GM19463 (cell line): ENCODE measurements around the gene SMIM9.
"Not testable (repeated sequence)": the region's sequence is repeated elsewhere in the genome, so short reads cannot be mapped to it uniquely, and the experiment has no call there.

Source experiments
- ATAC-seq: cut with Tn5 transposase; IDR thresholded peaks from one replicate; pipeline ENCODE4 v1.9.1; 2021; ENCODE audit warnings: mild to moderate bottlenecking, moderate library complexity; ENCODE audit not compliant: unreplicated experiment

SMIM9 gene

GRCh38 chrX:154834562-154834961 lies at the start of gene SMIM9:
Gene SMIM9, minus strand, starts transcription at chrX:154834662. Its CDS starts 3,806 bp downstream, at chrX:154830856.
- no peak for ATAC-seq

DNA sequence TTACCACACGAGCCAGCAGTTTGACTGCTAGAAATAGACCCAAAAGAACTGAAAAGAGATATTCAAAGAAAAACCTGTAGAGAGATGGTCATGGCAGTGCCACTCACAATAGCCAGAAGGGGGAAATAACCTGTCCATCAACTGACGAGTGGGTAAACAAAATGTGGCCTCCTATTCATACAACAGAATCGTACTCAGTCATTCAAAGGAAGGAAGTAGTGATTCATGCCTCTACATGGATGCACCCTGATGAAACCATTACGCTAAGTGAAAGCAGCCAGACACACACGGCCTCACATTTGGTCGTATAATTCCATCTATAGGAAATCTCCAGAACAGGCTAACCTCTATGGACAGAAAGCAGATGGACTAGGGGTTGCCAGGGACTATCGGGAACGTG lies 49.6 kb upstream of the SMIM9 start:
- ATAC-seq, result not testable (repeated sequence)

- no peak for ATAC-seq
Measured at GRCh38 chrX:154873329-154873728, 38.9 kb upstream of the SMIM9 start.

GRCh38 chrX:154868522-154868921 lies 34.1 kb upstream of the SMIM9 start:
- ATAC-seq, result not testable (repeated sequence)

DNA sequence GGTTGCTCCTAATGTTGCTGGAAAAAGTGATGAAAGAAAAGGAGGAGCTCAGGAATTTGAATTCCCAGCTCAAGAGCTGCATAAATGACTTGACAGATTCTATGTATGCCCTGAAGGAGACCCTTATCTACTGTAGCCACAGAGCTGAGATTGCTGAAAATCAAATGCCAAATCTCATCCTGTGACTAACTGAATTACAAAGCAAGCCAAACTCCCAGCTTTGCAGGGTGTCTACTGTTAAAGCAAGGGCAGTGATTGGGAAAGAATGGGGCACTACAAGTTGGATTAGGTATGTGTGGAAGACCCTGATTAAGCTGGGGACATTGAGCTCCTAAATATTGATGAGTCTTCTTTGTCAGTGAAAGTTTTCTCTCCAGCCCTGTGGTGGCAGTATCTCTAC lies 20.8 kb upstream of the SMIM9 start:
- ATAC-seq, result no peak

DNA sequence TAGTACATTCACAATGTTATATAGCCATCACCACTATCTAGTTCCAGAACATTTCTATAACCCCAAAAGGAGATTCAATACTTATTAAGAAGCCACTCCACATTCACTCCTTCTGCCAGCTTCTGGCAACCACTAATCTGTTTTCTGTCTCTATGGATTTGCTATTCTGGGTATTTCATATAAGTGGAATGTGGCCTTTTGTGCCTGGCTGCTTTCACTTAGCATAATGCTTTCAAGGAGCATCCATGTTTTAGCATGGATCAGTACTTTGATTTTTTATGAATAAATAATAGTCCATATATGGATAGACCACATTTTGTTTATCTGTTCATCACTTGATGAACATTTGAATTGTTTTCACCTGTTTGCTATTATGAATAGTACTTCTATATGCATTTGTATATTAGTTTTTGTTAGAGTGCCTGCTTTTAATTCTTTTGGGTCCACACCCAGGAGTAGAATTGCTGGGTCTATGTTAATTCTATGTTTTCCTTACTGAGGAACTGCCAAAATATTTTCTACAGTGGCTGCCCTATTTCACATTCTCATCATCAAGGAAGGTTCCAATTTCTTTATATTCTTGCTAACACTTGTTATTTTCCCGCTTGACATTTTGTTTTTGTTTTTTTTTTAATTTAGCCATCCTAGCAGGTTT lies 16.6 kb upstream of the SMIM9 start:
- ATAC-seq, result no peak

DNA sequence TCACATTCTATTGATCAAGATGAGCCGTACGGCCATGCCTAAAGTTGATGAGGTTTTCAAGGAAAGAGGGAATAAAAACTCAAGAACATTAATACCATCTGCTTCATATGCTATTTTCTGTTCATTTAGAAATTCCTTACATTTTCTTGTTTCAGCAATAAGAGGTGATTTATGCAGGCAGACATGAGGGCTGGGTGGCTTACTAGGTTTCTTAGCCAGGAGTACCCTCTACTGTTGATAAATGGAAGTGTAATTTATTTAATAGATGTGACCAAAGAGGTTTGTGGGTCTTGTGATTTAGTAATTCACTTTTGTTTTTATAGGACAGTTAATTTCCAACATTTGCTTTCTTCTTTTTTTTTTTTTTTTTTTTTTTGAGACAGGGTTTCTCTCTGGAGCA lies 6.4 kb upstream of the SMIM9 start:
- ATAC-seq, result no peak

GRCh38 chrX:154836163-154836562 lies 1.7 kb upstream of the SMIM9 start:
- ATAC-seq, result no peak

- ATAC-seq, result no peak
Measured at GRCh38 chrX:154833746-154834274, 652 bp downstream of the SMIM9 start.

GRCh38 chrX:154829926-154830442 lies 4.5 kb downstream of the SMIM9 start:
- ATAC-seq, result no peak

DNA sequence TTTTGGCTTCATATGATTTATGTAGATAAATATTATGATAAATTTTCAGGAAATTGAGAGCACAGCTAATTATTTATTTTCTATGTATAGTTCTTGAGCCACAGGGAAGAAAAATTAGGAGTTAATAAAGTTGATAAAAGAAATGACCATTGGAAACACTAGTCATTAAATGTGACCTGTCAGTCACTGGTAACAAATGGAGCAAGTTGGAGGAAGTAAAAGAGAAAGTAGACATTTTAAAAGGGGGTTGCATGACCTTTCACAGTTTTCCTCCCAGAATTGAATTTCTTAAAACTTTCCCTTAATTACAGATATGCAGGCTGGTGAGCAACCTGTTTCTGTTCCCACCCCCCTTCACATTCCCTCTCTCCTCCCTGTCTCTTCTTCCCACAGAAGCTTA lies 5.3 kb downstream of the SMIM9 start:
- ATAC-seq, result no peak

GRCh38 chrX:154828016-154828408 lies 6.5 kb downstream of the SMIM9 start:
- peak; percentile 16 for ATAC-seq

- ATAC-seq, result peak; percentile 90
Measured at GRCh38 chrX:154827194-154828015, 7.1 kb downstream of the SMIM9 start.

- ATAC-seq, result not testable (repeated sequence)
Measured at GRCh38 chrX:154825586-154825985, 8.9 kb downstream of the SMIM9 start.

GRCh38 chrX:154824638-154825037 lies 9.8 kb downstream of the SMIM9 start:
- ATAC-seq, result no peak

GRCh38 chrX:154822029-154822428 lies 12.4 kb downstream of the SMIM9 start:
- no peak for ATAC-seq

GRCh38 chrX:154821523-154821922 lies 12.9 kb downstream of the SMIM9 start:
- no peak for ATAC-seq

- peak; percentile 61 for ATAC-seq
Measured at GRCh38 chrX:154819771-154820341, 14.6 kb downstream of the SMIM9 start.

DNA sequence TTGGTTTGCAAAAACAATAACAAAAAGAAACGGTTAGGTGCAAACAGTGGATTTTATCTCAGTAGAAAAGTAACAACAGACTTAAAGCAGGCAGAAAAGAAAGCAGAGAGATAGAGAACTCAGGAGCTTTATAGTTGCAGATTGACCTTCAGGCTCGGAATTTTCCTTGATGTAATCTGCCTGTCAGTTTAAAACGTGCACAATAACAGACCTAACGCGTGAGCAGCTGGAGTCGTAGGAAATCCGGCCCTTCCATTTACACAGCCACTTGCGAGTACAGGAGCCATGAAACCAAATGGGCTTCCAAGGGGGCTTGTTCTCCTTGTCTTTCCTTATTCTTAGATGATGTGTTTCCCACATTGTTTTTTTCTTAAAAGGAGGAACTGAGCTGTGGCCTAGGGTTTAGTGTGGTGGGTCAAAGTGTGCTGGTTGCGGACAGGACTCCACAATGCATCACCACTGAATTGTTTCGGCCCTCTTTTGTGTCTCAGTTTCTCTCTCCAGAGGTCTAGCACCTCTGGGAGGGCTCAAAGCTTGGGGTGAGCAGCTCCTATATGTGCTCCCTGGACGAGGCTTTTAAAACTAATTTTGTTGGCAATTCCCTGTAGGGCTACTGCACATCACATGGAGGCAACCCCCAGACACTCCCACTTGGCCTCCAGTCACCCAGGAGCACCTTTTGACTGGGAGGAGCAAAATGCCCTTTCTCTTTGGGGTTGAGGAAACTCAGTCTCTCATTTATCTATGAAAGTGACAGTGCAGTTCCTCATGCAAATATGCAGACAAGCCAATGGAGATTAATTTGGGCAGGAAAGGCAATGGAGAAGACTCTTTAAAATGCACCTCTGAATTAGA lies 15.3 kb downstream of the SMIM9 start:
- peak; percentile 44 for ATAC-seq

DNA sequence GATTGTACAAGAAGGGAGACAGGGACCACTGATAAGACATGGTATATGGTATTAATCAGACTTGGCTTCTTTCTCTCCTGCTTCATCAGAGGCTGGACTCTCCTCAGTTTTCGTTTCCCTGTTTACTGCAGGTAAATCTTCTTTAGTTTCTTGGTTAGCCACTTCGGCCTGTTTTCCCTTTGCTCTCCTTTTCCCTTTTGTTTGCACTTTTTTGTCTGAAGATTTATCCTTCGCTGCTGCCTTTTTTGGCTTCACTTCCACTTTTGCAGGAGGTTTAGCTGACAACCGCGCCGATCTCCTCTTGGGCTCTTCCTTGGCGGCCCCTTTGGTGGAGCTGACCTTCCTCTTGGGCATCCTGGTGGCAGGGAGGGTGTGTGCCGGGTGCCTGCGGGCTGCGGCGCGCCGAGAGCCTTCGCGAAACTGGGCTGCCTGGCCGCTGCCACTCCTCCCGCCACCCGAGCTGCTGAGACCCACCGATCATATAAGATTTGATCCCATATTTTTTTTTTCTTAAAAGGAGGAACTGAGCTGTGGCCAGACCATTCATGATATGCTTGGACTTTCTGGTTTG lies 17.3 kb downstream of the SMIM9 start:
- not testable (repeated sequence) for ATAC-seq
